Stromal cell of bone marrow (primary cell): ENCODE data around the gene VCY.
"Not testable (repeated sequence)": the region's sequence is repeated elsewhere in the genome, so short reads cannot be mapped to it uniquely, and the experiment has no call there.

Experiments used
- DNase-seq: peaks from one replicate; pipeline ENCODE4 v3.0.0-alpha.2; 2012; ENCODE audit warnings: low read depth

The VCY gene

DNA sequence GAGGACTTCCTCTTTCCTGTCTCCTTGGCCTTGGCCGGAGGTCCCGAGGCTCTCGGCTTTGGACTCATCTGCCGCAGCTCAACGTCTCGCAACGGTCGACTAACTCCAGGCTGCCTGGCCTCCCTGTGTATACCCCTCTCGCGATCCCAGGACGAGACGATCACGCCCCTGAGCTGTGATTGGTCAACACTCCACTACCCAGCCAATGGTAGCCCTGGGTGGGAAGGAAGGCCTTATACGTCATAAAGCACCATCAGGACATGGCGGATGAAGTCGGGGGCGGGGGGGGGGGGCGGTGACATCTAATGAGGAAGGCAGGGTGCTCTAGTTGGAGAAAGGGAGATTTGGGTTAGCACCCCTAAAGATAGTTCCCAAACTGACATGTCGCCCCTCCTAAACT, at the start of gene VCY:
TSS of gene VCY (minus strand) at position 101 of the 400 bp plus-strand sequence. CDS start at position 68, 33 bp downstream.
- DNase-seq: not testable (repeated sequence)

DNA sequence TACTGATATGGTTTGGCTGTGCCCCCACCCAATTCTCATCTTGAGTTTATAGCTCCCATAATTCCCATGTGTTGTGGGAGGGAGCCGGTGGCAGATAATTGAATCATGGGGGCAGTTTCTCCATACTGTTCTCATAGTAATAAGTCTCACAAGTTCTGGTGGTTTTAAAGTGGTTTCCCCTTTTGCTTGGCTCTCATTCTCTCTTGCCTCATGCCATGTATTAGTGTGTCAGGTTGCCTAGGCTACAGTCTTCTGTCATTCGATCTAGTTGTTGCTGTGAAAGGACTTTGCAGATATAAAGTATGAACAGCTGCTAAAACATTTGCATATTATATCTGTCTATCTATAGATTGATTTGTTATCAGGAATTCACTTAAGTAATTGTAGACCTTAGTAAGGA, 44.1 kb upstream of the VCY start:
- not testable (repeated sequence) for DNase-seq

DNA sequence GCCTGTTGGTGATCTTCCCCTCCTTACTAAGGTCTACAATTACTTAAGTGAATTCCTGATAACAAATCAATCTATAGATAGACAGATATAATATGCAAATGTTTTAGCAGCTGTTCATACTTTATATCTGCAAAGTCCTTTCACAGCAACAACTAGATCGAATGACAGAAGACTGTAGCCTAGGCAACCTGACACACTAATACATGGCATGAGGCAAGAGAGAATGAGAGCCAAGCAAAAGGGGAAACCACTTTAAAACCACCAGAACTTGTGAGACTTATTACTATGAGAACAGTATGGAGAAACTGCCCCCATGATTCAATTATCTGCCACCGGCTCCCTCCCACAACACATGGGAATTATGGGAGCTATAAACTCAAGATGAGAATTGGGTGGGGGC, 25.6 kb upstream of the VCY start:
- not testable (repeated sequence) for DNase-seq

DNA sequence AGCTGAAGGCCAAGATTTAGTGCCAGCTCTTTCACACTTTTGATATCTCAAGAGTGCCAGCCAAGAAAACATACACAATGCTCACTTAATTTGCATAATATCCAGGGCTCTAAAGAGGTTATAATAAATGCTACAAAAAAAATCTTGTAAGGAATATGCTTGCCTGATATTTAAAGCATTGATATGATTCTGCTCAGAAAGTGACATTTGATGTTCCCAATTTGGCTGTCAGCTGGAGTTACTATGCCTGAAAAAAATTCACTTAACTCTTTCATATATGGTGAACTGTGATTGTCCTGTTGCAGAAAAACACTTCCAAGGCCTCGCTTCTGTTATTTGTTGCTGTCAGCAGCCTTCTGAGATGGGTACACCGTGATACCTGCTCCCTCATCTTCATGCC, 43.9 kb downstream of the VCY start:
- not testable (repeated sequence) for DNase-seq
